NCI-H187 treated with DMSO at 0.1 percent for 48 hours (cell line): ENCODE measurements around the gene PEX5L.
A peak's percentile ranks its signal among the peaks of the same experiment; 100 is the strongest.

Experiments used
- DNase-seq: peaks from one replicate; lab custom pipeline; 2025; lab: John Stamatoyannopoulos, UW

Gene PEX5L

GRCh38 chr3:179956416-179956830 lies 80.3 kb downstream of the PEX5L start:
- DNase-seq, result no peak

- no peak for DNase-seq
Observed at GRCh38 chr3:179955809-179956208, 80.9 kb downstream of the PEX5L start.

DNA sequence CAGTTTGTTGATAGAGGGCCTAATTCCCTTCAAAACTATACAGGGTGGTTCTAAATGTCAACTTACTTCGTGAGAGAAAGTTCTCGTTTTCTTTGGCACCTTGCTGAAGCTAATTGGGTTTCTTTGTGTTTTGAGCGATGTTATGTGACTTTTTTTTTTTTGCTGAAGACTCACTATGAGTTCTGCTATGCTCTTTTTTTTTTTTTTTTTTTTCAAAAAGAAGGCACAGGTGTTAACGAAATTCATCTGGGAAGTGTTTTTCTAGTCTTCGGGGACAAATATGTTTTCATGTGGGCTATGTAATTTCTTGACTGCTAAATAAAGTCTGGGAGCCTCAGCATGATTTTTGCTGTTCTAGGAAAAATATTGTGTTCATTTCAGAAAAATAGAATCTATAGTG lies 81.5 kb downstream of the PEX5L start:
- no peak for DNase-seq

- DNase-seq, result no peak
Observed at GRCh38 chr3:179953993-179954870, 82.5 kb downstream of the PEX5L start.

DNA sequence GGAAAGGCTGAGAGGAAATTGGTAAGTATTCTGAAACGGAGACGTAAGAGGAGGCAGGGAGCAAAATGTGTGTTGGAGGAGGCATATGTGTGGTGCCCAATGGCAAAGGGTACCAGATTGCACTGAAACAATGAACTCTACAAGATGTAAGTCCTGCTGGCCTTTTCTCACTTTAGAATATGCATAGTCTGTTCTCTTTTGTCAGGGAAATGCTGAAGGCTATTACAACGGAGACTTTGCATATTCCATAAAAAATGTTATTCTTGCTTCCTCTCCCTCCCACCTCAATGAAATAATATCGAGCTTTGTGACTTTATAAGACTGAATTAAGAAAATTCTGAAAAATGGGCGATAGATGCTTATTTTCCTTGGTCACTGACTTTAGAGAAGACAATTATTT lies 85.9 kb downstream of the PEX5L start:
- DNase-seq, result no peak

DNA sequence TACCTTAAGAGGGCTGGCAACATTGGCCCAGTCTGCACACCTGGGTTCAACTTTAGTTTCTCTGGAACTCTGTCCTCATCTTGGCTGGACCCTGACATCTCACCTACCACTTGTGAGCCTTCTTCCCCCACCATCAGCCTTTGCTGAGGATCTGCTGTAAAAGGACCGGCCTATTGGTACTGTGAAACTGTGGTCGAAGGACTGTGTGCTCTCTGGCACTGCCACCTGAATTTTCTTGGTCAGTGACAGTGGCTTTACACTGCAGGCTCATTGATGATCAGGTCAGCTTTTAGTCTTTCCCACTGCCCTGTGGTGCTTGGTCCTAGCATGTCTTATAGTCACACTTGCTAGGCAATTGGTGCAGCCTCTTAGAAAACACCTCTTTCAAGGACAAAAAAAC lies 86.9 kb downstream of the PEX5L start:
- DNase-seq, result no peak

GRCh38 chr3:179949412-179949811 lies 87.3 kb downstream of the PEX5L start:
- DNase-seq, result peak; percentile 74

DNA sequence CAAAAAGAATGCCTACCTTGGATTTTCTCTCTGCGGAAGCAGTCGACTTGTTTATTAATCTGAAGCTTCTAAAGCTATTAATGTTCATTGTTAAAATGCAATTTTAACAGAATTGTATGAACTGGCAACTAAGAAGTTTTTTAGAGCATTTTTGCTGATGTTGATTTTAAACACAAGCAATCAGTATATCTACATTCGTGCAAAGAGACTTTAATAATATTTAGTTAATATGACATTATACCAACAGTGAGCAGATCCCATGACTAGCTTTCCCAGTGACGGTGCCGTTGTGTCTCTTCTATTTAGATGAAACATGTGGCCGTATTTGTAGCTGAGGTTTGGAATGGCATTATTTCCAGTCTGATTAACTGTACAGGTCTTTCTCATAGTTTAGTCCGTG lies 88.0 kb downstream of the PEX5L start:
- no peak for DNase-seq

GRCh38 chr3:179945569-179945968 lies 91.2 kb downstream of the PEX5L start:
- DNase-seq, result no peak

- no peak for DNase-seq
Observed at GRCh38 chr3:179943117-179943880, 93.4 kb downstream of the PEX5L start.

DNA sequence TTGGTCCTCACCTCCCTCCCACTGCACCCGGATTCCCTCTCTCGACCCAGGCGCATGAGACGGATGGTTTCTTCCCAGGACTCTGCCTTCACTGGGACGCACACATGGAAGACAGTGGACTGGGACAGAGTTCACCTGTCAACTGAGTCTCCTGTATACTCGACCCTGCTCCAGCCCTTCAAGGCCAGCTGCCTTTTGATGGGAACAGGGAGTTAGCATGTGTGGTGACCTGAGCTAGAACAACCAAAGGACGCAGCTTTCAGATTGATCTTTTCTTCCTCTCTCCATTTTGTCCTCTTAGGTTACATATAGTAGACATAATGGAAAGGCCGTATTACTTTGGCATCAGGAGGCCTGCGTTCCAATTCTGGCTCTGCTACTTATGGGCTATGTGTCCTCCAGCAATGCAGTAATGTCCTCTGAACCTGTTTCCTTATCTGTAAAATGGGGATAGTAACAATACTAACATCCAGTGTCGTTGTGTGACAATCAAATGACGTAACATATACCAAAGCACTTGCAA lies 94.1 kb downstream of the PEX5L start:
- no peak for DNase-seq

DNA sequence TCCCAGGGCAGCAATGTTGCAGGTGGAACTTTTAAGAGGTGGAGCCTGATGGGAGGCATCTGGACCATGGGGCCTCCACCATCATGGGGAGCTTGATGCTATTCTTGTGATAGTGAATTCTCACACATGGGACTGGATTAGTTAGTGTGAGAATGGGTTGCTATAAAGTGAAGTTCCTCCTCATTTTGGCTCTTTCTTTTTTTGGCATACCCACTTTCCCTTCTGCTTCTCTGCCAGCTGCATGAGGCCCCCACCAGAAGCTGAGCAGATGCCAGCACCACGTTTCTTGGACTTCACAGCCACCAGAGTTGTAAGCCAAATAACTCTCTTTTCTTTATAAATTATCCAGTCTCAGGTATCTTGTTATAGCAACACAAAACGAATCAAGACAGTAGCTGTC lies 101.0 kb downstream of the PEX5L start:
- DNase-seq, result no peak

- DNase-seq, result no peak
Observed at GRCh38 chr3:179933914-179934313, 102.8 kb downstream of the PEX5L start.

- peak; percentile 91 for DNase-seq
Observed at GRCh38 chr3:179933080-179933479, 103.7 kb downstream of the PEX5L start.

GRCh38 chr3:179932674-179933073 lies 104.1 kb downstream of the PEX5L start:
- no peak for DNase-seq

DNA sequence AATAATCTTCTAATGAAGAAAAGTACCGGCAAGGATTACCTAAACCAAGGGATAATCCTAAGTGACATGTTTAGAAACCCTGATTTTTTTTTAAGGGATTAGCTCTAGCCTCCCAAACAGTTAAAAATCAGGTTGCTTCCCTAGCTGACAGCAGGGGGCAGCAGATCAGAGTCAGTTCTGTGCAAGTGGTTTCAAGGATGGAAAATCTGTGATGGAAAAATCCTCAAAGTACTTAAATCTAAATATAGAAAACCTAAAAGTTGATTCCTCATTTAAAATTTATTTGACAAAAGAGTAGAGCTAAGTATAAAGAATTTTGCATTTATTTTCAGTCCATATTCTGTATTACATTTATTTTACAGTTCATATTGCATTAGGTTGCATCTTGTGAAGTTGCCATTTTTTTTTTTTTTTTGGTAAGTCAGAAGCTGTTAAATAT lies 107.6 kb downstream of the PEX5L start:
- DNase-seq, result no peak

DNA sequence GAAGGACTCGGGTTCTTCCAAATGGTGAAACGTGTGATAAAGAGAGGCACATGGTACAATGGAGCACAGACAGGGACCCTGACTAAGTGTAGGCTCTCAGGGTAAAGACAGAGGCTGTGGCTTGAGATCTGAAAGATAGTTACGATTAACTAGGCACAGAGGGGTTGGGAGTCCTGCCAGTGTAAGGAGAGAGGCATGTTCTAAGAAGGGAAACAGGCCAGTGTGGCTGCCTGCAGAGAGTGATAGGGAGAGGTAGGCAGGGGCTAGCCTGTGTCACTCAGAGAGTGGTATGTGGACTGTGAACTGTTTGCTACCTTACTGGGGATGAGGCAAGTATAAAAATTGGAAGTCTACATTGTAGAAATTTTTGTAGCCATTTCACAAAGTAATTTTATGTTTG lies 109.5 kb downstream of the PEX5L start:
- no peak for DNase-seq

GRCh38 chr3:179921951-179922350 lies 114.8 kb downstream of the PEX5L start:
- DNase-seq, result no peak

GRCh38 chr3:179921500-179921899 lies 115.2 kb downstream of the PEX5L start:
- DNase-seq, result peak; percentile 81

DNA sequence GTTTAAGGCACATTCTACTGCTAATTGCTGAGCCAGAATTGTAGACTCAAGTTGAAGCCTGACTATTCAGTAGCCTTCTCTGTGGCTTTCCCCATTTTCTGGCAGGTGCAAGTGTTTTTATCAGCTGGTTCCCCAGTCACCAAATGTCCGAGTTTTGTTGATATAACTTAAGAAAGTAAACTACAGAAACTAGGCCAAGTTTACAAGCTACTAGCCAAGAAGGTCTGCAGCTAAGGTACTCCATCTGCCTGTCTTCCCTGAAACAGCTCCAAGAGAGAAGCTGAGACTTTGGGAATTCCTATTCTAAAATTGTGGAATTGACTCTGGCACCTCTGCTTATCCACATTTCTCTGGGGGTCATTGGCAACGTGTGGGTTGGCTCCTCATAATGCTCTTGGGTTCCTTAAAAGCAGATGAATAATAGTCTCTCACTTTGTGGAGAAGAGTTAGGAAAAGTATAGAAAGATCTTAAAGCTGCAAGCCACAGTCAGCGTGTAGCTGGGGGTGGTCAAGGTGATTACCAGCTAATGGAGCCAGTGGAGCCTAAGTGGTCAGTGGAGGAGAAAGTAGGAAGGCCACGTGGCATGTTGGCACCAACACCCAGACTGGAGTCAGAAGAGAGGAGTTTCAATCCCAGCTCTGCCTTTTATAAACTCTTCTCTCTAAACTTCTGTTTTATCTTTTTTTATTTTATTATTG lies 128.8 kb downstream of the PEX5L start:
- DNase-seq, result no peak

DNA sequence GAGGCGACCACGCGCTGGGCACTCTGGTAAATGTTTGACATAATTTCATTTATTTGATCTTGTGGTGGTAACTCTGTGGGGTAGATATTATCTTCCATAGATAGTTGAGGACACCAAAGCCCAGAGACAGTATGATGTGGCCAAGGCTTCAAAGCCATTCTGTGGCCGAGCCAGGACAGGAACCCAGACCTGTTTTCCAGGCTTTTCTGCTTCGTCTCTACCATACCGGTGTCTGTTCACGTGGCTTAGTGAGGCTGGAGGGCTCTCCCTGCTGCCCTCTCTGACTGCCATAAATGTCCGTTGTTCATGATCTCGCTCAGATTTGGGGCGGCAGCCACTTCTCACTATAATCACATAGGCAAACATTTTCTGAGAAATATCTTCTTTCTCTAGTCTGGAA lies 134.7 kb downstream of the PEX5L start:
- DNase-seq, result no peak

DNA sequence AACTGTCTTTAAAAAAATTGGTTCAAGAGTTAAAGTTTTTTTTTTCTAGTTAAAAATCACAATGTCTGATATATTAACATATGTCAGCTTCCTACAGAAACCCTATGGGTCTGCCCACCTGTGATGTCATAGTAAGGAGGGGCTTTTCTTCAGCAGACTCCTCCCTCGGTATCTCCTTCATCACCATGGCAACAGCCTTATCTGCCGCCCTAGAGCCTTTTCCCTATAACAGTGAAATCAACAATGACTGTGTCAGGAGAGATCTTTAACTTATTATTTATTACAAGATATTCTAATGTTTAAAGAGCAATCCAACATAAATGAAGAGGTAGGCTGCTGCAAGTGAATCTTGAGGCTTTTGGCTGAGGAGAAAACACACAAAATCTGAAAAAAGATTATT lies 138.7 kb downstream of the PEX5L start:
- peak; percentile 1 for DNase-seq
